Nephron progenitor cell (in vitro differentiated cells): ENCODE data around the gene TRPM5.
A peak's percentile ranks its signal among the peaks of the same experiment; 100 is the strongest.

Experiments
- DNase-seq: peaks from one replicate; pipeline ENCODE4 v3.0.0; 2021
- H3K27ac Mint-ChIP-seq: 2 replicates; pipeline ENCODE4 v1.8.0; 2021; ENCODE audit warnings: mild to moderate bottlenecking, moderate library complexity, mixed read lengths
- H3K27me3 Mint-ChIP-seq: 2 replicates; pipeline ENCODE4 v1.8.0; 2021; ENCODE audit warnings: mild to moderate bottlenecking, low read depth, mixed read lengths; ENCODE audit not compliant: poor library complexity
- H3K36me3 Mint-ChIP-seq: 2 replicates; pipeline ENCODE4 v1.8.0; 2021; ENCODE audit warnings: low read depth, mixed read lengths
- H3K4me1 Mint-ChIP-seq: 2 replicates; pipeline ENCODE4 v1.8.0; 2021; ENCODE audit warnings: mixed read lengths
- H3K4me3 Mint-ChIP-seq: 2 replicates; pipeline ENCODE4 v1.8.0; 2021; ENCODE audit warnings: mild to moderate bottlenecking, moderate library complexity, mixed read lengths
- H3K9me3 Mint-ChIP-seq: 2 replicates; pipeline ENCODE4 v1.8.0; 2021; ENCODE audit warnings: mild to moderate bottlenecking, moderate library complexity, mixed read lengths
- TF ChIP-seq, protein P1 (sequence below): fragments of 200-600 bp; sonication (generic); IDR thresholded peaks from 2 replicates; pipeline ENCODE4 v1.5.0; 2021; ENCODE audit warnings: antibody characterized with exemption

The TRPM5 gene

GRCh38 chr11:2436521-2437031 lies 7.7 kb downstream of the TRPM5 start:
- Mint-ChIP-seq H3K9me3 (no peaks in the 10 kb centered on the region), H3K27ac (no peak overlapping the region), H3K4me1 (no peaks in the 10 kb centered on the region), H3K27me3 (peaks cover 45% of the 10 kb centered on the region), H3K4me3 (no peak overlapping the region), H3K36me3 (no peaks in the 10 kb centered on the region)
- TF ChIP-seq, protein P1, sequence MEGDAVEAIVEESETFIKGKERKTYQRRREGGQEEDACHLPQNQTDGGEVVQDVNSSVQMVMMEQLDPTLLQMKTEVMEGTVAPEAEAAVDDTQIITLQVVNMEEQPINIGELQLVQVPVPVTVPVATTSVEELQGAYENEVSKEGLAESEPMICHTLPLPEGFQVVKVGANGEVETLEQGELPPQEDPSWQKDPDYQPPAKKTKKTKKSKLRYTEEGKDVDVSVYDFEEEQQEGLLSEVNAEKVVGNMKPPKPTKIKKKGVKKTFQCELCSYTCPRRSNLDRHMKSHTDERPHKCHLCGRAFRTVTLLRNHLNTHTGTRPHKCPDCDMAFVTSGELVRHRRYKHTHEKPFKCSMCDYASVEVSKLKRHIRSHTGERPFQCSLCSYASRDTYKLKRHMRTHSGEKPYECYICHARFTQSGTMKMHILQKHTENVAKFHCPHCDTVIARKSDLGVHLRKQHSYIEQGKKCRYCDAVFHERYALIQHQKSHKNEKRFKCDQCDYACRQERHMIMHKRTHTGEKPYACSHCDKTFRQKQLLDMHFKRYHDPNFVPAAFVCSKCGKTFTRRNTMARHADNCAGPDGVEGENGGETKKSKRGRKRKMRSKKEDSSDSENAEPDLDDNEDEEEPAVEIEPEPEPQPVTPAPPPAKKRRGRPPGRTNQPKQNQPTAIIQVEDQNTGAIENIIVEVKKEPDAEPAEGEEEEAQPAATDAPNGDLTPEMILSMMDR: no peak
- DNase-seq: peak; percentile 4

DNA sequence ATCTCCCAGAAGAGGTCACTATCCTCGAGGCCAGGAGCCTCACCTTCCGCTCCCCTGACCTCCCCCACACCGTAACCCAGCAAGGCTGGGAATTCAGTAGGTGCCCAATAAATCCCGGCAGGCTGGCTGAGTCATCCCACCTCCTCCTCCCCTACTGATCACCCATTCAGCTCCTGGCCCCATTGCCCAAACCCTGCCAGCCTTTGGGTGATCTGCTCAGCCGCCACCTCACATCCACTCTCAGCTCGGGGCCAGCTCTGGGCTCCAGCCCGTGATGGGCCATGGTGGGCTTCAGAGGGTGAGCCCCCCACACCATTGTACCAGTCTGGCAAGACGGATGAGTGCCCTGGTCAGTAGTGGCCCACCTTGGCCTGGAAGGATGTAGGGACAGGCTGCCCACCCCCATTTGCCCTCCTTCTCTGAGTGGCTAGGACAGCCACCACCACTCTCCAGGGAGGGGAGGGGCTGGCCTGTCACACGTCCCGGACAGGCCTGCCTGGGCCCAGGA lies 8.2 kb downstream of the TRPM5 start:
- TF ChIP-seq, protein P1: no peak
- H3K4me1 Mint-ChIP-seq: no peaks in the 10 kb centered on the region
- no peak for DNase-seq
- no peak overlapping the region for H3K4me3 Mint-ChIP-seq
- H3K36me3 Mint-ChIP-seq: no peaks in the 10 kb centered on the region
- H3K9me3 Mint-ChIP-seq: no peaks in the 10 kb centered on the region
- H3K27me3 Mint-ChIP-seq: peaks cover 40% of the 10 kb centered on the region
- H3K27ac Mint-ChIP-seq: no peak overlapping the region

DNA sequence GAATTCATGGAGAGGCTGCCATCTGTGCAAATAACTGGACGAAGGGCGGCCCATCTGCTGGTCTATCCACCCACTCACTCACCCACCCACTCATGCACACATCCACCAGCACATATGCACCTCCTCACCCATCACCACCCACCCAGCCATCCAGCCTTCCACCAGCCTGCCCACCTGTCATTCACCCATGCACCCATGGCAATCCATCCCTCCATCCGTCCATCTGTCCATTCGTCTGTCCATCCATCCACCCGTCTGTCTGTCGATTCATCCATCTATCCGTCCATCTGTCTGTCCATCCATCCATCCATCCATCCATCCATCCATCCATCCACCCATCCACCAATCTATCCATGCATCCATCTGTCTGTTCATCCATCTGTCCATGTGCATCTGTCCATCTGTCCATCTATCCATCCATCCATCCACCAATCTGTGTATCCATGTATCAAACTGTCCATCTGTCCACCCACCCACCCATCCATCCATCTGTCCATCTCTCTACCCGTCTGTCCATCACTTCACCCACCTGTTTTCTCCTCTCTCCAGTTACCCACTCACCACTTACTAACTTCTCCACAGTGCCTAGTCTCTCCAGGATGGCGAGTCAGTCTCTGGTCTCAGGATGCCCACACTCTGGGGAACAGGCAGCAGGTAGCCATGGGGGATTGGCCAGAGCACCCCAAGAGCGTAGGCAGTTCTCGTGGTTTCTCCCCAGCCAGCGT lies 8.9 kb downstream of the TRPM5 start:
- no peaks in the 10 kb centered on the region for H3K36me3 Mint-ChIP-seq
- no peak overlapping the region for H3K4me3 Mint-ChIP-seq
- no peak overlapping the region for H3K27ac Mint-ChIP-seq
- H3K4me1 Mint-ChIP-seq: no peaks in the 10 kb centered on the region
- no peaks in the 10 kb centered on the region for H3K9me3 Mint-ChIP-seq
- TF ChIP-seq, protein P1: no peak
- no peak for DNase-seq
- H3K27me3 Mint-ChIP-seq: peaks cover 34% of the 10 kb centered on the region

GRCh38 chr11:2434506-2435255 lies 9.6 kb downstream of the TRPM5 start:
- no peaks in the 10 kb centered on the region for H3K4me1 Mint-ChIP-seq
- peaks cover 26% of the 10 kb centered on the region for H3K27me3 Mint-ChIP-seq
- no peak overlapping the region for H3K4me3 Mint-ChIP-seq
- no peak for DNase-seq
- H3K36me3 Mint-ChIP-seq: no peaks in the 10 kb centered on the region
- TF ChIP-seq, protein P1: no peak
- no peaks in the 10 kb centered on the region for H3K9me3 Mint-ChIP-seq
- no peak overlapping the region for H3K27ac Mint-ChIP-seq

DNA sequence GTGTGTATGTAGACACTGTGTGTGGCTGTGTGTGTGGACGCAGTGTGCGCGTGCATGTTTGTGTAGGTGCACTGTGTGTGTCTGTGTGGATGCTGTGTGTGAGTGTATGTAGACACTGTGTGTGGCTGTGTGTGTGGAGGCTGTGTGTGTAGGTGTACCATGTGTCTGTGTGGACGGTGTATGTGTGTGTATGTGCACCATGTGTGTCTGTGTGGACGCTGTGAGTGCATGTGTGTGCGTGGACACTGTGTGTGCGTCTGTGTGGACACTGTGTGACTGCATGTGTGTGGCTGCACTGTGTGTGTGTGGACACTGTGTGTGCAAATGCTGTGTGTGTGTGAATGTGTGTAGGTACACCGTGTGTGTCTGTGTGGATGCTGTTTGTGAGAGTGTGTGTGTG lies 10.3 kb downstream of the TRPM5 start:
- TF ChIP-seq, protein P1: no peak
- DNase-seq: no peak
- Mint-ChIP-seq H3K9me3 (no peaks in the 10 kb centered on the region), H3K36me3 (no peaks in the 10 kb centered on the region), H3K4me3 (no peak overlapping the region), H3K27ac (no peak overlapping the region), H3K4me1 (no peaks in the 10 kb centered on the region), H3K27me3 (peaks cover 21% of the 10 kb centered on the region)
